ENCODE results near the gene ALG9.

DNA sequence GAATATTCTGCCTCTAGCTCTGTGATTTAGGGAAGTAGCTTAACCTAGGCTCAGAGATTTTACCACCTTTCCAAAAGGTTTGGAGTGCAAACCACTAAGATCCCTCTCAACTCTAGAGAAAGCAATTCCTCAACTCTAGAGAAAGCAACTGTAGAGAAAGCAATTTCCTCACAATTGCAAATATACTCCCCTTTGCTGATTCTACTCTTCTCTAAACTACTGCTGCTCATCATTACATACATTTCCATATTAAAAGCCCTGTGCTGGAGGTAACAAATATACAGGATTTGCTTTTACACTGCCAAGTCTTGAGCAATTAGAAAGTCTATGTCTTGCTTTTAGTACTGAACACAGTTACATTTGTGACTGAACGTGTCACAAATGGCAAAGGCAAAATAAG, 48.2 kb downstream of the ALG9 start:
- TF ChIP-seq CTCF (tag by site-specific recombination; IDR thresholded peaks at IDR 0.05) (no peak), ZFP37 (tag by site-specific recombination; IDR thresholded peaks at IDR 0.05) (no peak)
- TF ChIP-seq, protein P1, sequence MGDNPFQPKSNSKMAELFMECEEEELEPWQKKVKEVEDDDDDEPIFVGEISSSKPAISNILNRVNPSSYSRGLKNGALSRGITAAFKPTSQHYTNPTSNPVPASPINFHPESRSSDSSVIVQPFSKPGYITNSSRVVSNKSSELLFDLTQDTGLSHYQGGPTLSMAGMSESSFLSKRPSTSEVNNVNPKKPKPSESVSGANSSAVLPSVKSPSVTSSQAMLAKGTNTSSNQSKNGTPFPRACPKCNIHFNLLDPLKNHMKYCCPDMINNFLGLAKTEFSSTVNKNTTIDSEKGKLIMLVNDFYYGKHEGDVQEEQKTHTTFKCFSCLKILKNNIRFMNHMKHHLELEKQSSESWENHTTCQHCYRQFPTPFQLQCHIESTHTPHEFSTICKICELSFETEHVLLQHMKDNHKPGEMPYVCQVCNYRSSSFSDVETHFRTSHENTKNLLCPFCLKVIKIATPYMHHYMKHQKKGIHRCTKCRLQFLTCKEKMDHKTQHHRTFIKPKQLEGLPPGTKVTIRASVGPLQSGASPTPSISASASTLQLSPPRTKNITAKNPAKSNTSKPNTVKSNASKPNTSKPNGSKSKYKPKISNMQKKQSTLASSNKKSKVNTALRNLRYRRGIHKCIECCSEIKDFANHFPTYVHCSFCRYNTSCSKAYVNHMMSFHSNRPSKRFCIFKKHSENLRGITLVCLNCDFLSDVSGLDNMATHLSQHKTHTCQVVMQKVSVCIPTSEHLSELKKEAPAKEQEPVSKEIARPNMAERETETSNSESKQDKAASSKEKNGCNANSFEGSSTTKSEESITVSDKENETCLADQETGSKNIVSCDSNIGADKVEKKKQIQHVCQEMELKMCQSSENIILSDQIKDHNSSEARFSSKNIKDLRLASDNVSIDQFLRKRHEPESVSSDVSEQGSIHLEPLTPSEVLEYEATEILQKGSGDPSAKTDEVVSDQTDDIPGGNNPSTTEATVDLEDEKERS (tag by site-specific recombination; IDR thresholded peaks at IDR 0.05) = no peak

Measured in HEK293 (cell line).